Erythroblast (primary cell): Measurements from ENCODE around the gene UBA7.

ENCODE experiments used
- GATA1 ChIP-seq: IDR thresholded peaks from 2 replicates; pipeline ENCODE4 v1.6.1; 2011; ENCODE audit warnings: low read depth, mild to moderate bottlenecking, control low read depth, low read length, moderate library complexity
- POLR2A ChIP-seq: IDR thresholded peaks from 2 replicates; pipeline ENCODE4 v1.6.1; 2011; ENCODE audit warnings: mild to moderate bottlenecking, low read length

- TF ChIP-seq POLR2A (no peak), GATA1 (no peak)
Measured at GRCh38 chr3:49839193-49839809, 25.5 kb upstream of the UBA7 start.
